IPS-18a (cell line): Measurements from ENCODE around the gene ZNF565.
"Not testable (repeated sequence)": the region's sequence is repeated elsewhere in the genome, so short reads cannot be mapped to it uniquely, and the experiment has no call there.

Source experiments
- H3K27ac ChIP-seq: one replicate; pipeline ENCODE4 v1.5.1; 2013; ENCODE audit warnings: low read length
- H3K27me3 ChIP-seq: one replicate; pipeline ENCODE4 v1.6.1; 2013; ENCODE audit warnings: mild to moderate bottlenecking, low read length; ENCODE audit not compliant: control insufficient read depth, insufficient read depth
- H3K36me3 ChIP-seq: one replicate; pipeline ENCODE4 v1.6.1; 2013; ENCODE audit warnings: low read depth, low read length; ENCODE audit not compliant: control insufficient read depth
- H3K4me1 ChIP-seq: one replicate; pipeline ENCODE4 v1.6.1; 2013; ENCODE audit warnings: low read depth, low read length; ENCODE audit not compliant: control insufficient read depth
- H3K4me3 ChIP-seq: one replicate; pipeline ENCODE4 v1.5.1; 2013; ENCODE audit warnings: low read length
- H3K9ac ChIP-seq: one replicate; pipeline ENCODE4 v1.6.1; 2013; ENCODE audit warnings: mild to moderate bottlenecking, low read length, moderate library complexity
- H3K9me3 ChIP-seq: one replicate; pipeline ENCODE4 v1.6.1; 2013; ENCODE audit warnings: low read depth, low read length; ENCODE audit not compliant: control insufficient read depth

Gene ZNF565

DNA sequence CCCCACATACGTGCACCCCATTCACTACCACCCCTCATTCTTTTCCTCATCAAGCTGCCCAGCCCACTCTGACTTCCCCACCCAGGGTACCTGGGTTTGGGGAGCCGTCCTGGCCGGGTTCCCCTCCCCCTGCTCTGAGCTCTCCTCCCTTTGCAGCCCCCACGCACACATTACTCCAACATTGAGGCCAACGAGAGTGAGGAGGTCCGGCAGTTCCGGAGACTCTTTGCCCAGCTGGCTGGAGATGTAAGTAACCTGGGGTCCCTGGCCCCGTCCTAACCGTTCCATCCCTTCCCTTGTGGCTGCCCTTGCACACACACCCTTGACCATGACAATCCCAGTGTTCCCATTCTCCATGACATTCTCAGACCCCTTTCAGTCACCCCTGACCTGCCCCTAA, 72.0 kb downstream of the ZNF565 start:
- Histone ChIP-seq H3K36me3 (peaks cover 36% of the 10 kb centered on the region), H3K9me3 (no peaks in the 10 kb centered on the region), H3K4me1 (peaks cover 3% of the 10 kb centered on the region), H3K27ac (no peak overlapping the region), H3K27me3 (no peaks in the 10 kb centered on the region), H3K9ac (no peak overlapping the region), H3K4me3 (no peak overlapping the region)

DNA sequence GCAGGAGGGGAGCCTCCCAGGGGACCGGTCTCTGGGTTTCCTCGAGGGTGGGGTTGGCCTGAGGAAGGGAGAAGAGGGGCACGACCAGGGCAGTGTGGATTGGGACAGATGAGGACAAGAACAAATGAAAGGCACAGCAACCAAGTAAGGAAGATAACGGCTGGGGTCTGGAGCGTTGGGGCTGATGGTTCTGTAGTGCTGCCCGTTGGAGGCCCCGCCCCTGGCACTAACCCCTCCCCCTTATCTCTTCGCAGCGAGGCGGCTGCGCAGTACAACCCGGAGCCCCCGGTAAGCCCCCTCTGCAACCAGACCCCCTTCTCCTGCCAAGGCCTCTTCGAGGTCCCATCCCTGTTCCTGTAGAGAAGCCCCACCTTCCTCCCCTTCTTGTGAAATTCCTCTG, 72.4 kb downstream of the ZNF565 start:
- Histone ChIP-seq H3K36me3 (peaks cover 34% of the 10 kb centered on the region), H3K9ac (no peak overlapping the region), H3K4me3 (peak overlapping the region; percentile 69), H3K4me1 (peaks cover 3% of the 10 kb centered on the region), H3K9me3 (no peaks in the 10 kb centered on the region), H3K27me3 (no peaks in the 10 kb centered on the region), H3K27ac (no peak overlapping the region)

- no peaks in the 10 kb centered on the region for H3K9me3 ChIP-seq
- H3K36me3 ChIP-seq = peaks cover 26% of the 10 kb centered on the region
- no peak overlapping the region for H3K27ac ChIP-seq
- peak overlapping the region; percentile 100 for H3K4me3 ChIP-seq
- no peaks in the 10 kb centered on the region for H3K27me3 ChIP-seq
- H3K4me1 ChIP-seq = peaks cover 3% of the 10 kb centered on the region
- no peak overlapping the region for H3K9ac ChIP-seq
Measured at GRCh38 chr19:36141039-36141927, 73.2 kb downstream of the ZNF565 start.

- Histone ChIP-seq H3K9ac (peak overlapping the region; percentile 90), H3K27ac (peak overlapping the region; percentile 86), H3K4me1 (peaks cover 3% of the 10 kb centered on the region), H3K4me3 (peak overlapping the region; percentile 100), H3K27me3 (no peaks in the 10 kb centered on the region), H3K9me3 (no peaks in the 10 kb centered on the region), H3K36me3 (peaks cover 18% of the 10 kb centered on the region)
Measured at GRCh38 chr19:36140304-36141038, 74.0 kb downstream of the ZNF565 start.

DNA sequence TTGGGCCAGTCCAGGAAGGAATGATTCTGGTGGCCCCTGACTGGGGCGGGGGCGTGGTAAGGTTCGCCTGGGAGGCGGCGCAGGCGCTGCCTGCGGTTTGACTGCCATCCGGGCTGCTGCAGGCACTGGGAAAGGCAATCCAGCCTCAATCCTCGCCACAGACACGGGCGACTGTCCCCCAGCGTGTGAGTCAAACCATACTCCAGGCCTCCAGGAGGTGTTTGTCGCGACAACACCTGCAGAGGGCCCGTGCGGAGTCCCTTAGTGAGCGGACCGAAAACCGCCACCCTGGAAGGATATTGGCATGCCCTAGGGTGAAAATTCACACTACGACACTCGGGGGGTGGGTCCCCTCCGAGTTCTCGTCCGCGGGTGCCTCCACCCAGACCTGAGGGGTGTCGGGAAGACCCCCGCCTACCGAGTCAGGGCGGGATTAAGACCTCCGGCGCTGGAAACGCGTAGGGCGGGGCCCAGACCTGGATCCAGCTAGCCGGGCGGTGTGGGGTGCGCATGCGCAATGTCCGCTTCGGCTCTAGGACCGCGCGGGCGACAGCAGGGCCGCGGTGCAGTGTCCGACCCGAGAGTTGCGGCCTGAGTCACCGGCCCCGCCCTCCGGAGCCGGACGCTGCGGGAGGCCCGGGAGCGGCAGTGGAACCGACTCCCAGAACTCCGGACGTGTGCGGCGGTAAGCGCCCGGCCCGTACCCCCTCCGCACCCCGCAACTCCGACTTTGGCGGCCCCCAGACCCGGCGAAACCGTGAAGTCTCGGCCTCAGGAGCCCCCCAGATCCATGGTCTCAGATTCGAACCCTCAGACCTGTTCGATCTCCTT, 74.8 kb downstream of the ZNF565 start, which contains the start of gene CAPNS1:
Gene CAPNS1, plus strand, starts transcription at position 594 of the 831 bp plus-strand sequence. CDS start 946 bp downstream, outside the sequence.
- no peaks in the 10 kb centered on the region for H3K9me3 ChIP-seq
- peaks cover 3% of the 10 kb centered on the region for H3K4me1 ChIP-seq
- peaks cover 12% of the 10 kb centered on the region for H3K36me3 ChIP-seq
- no peaks in the 10 kb centered on the region for H3K27me3 ChIP-seq
- H3K4me3 ChIP-seq = peak within 1 kb of the TSS; percentile 100
- H3K9ac ChIP-seq = peak within 1 kb of the TSS; percentile 90
- H3K27ac ChIP-seq = peak within 1 kb of the TSS; percentile 86

GRCh38 chr19:36139120-36139472, 75.4 kb downstream of the ZNF565 start:
- H3K27ac ChIP-seq = no peak overlapping the region
- H3K4me3 ChIP-seq = peak overlapping the region; percentile 100
- H3K36me3 ChIP-seq = peaks cover 10% of the 10 kb centered on the region
- no peaks in the 10 kb centered on the region for H3K27me3 ChIP-seq
- H3K9ac ChIP-seq = peak overlapping the region; percentile 90
- H3K9me3 ChIP-seq = no peaks in the 10 kb centered on the region
- H3K4me1 ChIP-seq = peaks cover 3% of the 10 kb centered on the region

DNA sequence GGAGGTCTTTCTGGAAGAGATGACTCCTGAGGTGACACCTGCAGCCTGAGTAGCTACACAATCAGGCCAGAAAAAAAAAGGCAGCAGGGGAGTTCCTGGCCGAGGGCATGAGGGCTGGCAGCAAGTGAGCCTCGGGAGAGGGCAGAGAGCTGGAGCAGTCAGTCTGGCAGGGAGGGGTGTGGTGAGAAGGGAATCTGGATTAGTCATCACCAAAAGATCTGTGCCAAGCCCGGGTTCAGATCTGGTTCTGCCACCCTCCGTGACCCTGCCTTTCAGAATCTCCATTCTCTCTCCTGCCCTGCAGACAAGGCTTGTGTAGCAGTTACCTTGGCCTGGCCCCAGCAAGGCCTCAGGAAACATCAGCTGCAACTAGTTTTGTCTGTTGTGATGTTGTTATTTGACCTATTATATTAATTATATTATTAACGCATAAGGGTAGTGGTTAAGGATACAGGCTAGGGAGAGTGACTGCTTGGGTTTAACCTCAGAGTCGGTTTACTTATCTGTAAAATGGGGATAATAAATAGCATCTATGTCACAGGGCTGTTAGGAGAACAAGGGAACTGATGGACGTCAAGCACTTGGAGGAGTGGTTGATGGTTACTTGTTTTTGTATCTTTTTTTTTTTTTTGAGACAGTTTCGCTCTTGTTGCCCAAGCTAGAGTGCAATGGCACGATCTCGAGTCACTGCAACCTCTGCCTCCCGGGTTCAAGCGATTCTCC, 77.3 kb downstream of the ZNF565 start:
- no peaks in the 10 kb centered on the region for H3K9me3 ChIP-seq
- H3K36me3 ChIP-seq = peaks cover under 1% of the 10 kb centered on the region
- H3K4me3 ChIP-seq = no peak overlapping the region
- peaks cover 3% of the 10 kb centered on the region for H3K4me1 ChIP-seq
- no peak overlapping the region for H3K9ac ChIP-seq
- H3K27ac ChIP-seq = no peak overlapping the region
- H3K27me3 ChIP-seq = no peaks in the 10 kb centered on the region

DNA sequence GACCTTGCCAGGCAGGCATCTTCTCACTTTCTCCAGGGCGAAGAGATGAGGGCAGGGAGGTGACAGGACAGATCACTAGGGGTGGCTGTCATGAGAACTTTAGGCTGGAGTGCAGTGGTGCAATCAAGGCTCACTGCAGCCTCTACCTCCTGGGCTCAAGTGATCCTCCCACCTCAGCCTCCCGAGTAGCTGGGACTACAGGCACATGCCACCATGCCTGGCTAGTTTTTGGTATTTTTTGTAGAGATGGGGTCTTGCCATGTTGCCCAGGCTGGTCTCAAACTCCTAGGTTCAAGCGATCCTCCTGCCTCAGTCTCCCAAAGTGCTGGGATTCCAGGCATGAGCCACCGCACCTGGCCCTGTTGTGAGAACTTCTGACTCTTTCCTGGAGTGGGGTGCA, 79.6 kb downstream of the ZNF565 start:
- H3K4me3 ChIP-seq, H3K27ac ChIP-seq, H3K27me3 ChIP-seq, H3K36me3 ChIP-seq, H3K4me1 ChIP-seq, H3K9me3 ChIP-seq, H3K9ac ChIP-seq: not testable (repeated sequence)
